BLaER1 (cell line): ENCODE data around the gene MYH6.
"Not testable (repeated sequence)": the region's sequence is repeated elsewhere in the genome, so short reads cannot be mapped to it uniquely, and the experiment has no call there.

ENCODE experiments used
- H3K27ac ChIP-seq: shearing (Covaris generic); formaldehyde crosslinking; 2 replicates; pipeline ENCODE4 v1.8.1; 2022
- H3K27me3 ChIP-seq: shearing (Covaris generic); formaldehyde crosslinking; 2 replicates; pipeline ENCODE4 v1.8.1; 2022
- H3K36me3 ChIP-seq: shearing (Covaris generic); formaldehyde crosslinking; 2 replicates; pipeline ENCODE4 v1.8.1; 2022
- H3K4me1 ChIP-seq: shearing (Covaris generic); formaldehyde crosslinking; 2 replicates; pipeline ENCODE4 v1.8.1; 2022
- H3K4me2 ChIP-seq: shearing (Covaris generic); formaldehyde crosslinking; 2 replicates; pipeline ENCODE4 v1.8.1; 2022
- H3K4me3 ChIP-seq: shearing (Covaris generic); formaldehyde crosslinking; 2 replicates; pipeline ENCODE4 v1.8.1; 2022
- H3K9ac ChIP-seq: shearing (Covaris generic); formaldehyde crosslinking; 2 replicates; pipeline ENCODE4 v1.8.1; 2022
- H3K9me3 ChIP-seq: shearing (Covaris generic); formaldehyde crosslinking; 2 replicates; pipeline ENCODE4 v1.8.1; 2022
- H4K20me1 ChIP-seq: shearing (Covaris generic); formaldehyde crosslinking; 2 replicates; pipeline ENCODE4 v1.8.1; 2022
- Cebpa-rat ChIP-seq: shearing (Covaris generic); IDR thresholded peaks from 2 replicates; pipeline ENCODE4 v1.8.1; 2022

MYH6 gene

GRCh38 chr14:23407516-23408306 is at the start of gene MYH6:
Gene MYH6 (minus strand): TSS chr14:23408273. CDS start chr14:23407223, 1,050 bp downstream.
- peaks cover 32% of the 10 kb centered on the region for H3K4me1 ChIP-seq
- no peaks in the 10 kb centered on the region for H3K36me3 ChIP-seq
- TF ChIP-seq Cebpa-rat = no peak
- peaks cover 57% of the 10 kb centered on the region for H3K27me3 ChIP-seq
- peak within 1 kb of the TSS; percentile 96 for H3K4me2 ChIP-seq
- H4K20me1 ChIP-seq = peaks cover 45% of the 10 kb centered on the region
- no peaks in the 10 kb centered on the region for H3K9me3 ChIP-seq
- H3K4me3 ChIP-seq = no peak within 1 kb of the TSS
- H3K9ac ChIP-seq = no peak within 1 kb of the TSS
- H3K27ac ChIP-seq = no peak within 1 kb of the TSS

- H3K27ac ChIP-seq, H3K4me3 ChIP-seq: not testable (repeated sequence)
Observed at GRCh38 chr14:23456883-23457586, 49.0 kb upstream of the MYH6 start.

GRCh38 chr14:23454445-23454856 is 46.4 kb upstream of the MYH6 start:
- Histone ChIP-seq H4K20me1 (no peaks in the 10 kb centered on the region), H3K9me3 (no peaks in the 10 kb centered on the region), H3K4me2 (no peak overlapping the region), H3K27me3 (no peaks in the 10 kb centered on the region), H3K27ac (no peak overlapping the region), H3K4me1 (no peaks in the 10 kb centered on the region), H3K36me3 (no peaks in the 10 kb centered on the region), H3K9ac (no peak overlapping the region), H3K4me3 (no peak overlapping the region)
- TF ChIP-seq Cebpa-rat = no peak

More at GRCh38 chr14:23456883-23457586, 49.0 kb upstream of the MYH6 start:
- not testable (repeated sequence) for H3K27me3 ChIP-seq, H3K4me2 ChIP-seq, H3K9me3 ChIP-seq, H4K20me1 ChIP-seq, H3K36me3 ChIP-seq, H3K4me1 ChIP-seq, H3K9ac ChIP-seq

- H3K4me3 ChIP-seq = no peak overlapping the region
- no peaks in the 10 kb centered on the region for H3K27me3 ChIP-seq
- no peaks in the 10 kb centered on the region for H3K4me1 ChIP-seq
- no peaks in the 10 kb centered on the region for H4K20me1 ChIP-seq
- H3K9ac ChIP-seq = no peak overlapping the region
- H3K36me3 ChIP-seq = no peaks in the 10 kb centered on the region
- no peak overlapping the region for H3K4me2 ChIP-seq
- no peak for TF ChIP-seq Cebpa-rat
- H3K9me3 ChIP-seq = no peaks in the 10 kb centered on the region
- no peak overlapping the region for H3K27ac ChIP-seq
Observed at GRCh38 chr14:23452237-23452636, 44.2 kb upstream of the MYH6 start.

GRCh38 chr14:23450379-23450778 is 42.3 kb upstream of the MYH6 start:
- no peaks in the 10 kb centered on the region for H3K36me3 ChIP-seq
- H3K4me2 ChIP-seq = no peak overlapping the region
- peaks cover 9% of the 10 kb centered on the region for H3K4me1 ChIP-seq
- H3K9ac ChIP-seq = no peak overlapping the region
- H4K20me1 ChIP-seq = no peaks in the 10 kb centered on the region
- H3K4me3 ChIP-seq = no peak overlapping the region
- no peak for TF ChIP-seq Cebpa-rat
- no peaks in the 10 kb centered on the region for H3K9me3 ChIP-seq
- H3K27ac ChIP-seq = no peak overlapping the region
- H3K27me3 ChIP-seq = no peaks in the 10 kb centered on the region

- H3K4me1 ChIP-seq = peaks cover 9% of the 10 kb centered on the region
- no peak overlapping the region for H3K4me3 ChIP-seq
- H3K9ac ChIP-seq = no peak overlapping the region
- no peak for TF ChIP-seq Cebpa-rat
- no peaks in the 10 kb centered on the region for H3K27me3 ChIP-seq
- H3K36me3 ChIP-seq = no peaks in the 10 kb centered on the region
- H3K9me3 ChIP-seq = no peaks in the 10 kb centered on the region
- H4K20me1 ChIP-seq = no peaks in the 10 kb centered on the region
- H3K27ac ChIP-seq = no peak overlapping the region
- H3K4me2 ChIP-seq = no peak overlapping the region
Observed at GRCh38 chr14:23449314-23449713, 41.2 kb upstream of the MYH6 start.

GRCh38 chr14:23447361-23448350 is 39.6 kb upstream of the MYH6 start:
- no peak overlapping the region for H3K4me2 ChIP-seq
- H3K9ac ChIP-seq = no peak overlapping the region
- no peaks in the 10 kb centered on the region for H3K27me3 ChIP-seq
- H3K9me3 ChIP-seq = no peaks in the 10 kb centered on the region
- H3K36me3 ChIP-seq = no peaks in the 10 kb centered on the region
- H4K20me1 ChIP-seq = no peaks in the 10 kb centered on the region
- no peak overlapping the region for H3K27ac ChIP-seq
- no peak overlapping the region for H3K4me3 ChIP-seq
- H3K4me1 ChIP-seq = peaks cover 9% of the 10 kb centered on the region
- TF ChIP-seq Cebpa-rat = no peak

- H3K27ac ChIP-seq = no peak overlapping the region
Observed at GRCh38 chr14:23446291-23446851, 38.3 kb upstream of the MYH6 start.

GRCh38 chr14:23445773-23446172 is 37.7 kb upstream of the MYH6 start:
- H3K27ac ChIP-seq = no peak overlapping the region
- no peaks in the 10 kb centered on the region for H3K36me3 ChIP-seq
- no peaks in the 10 kb centered on the region for H4K20me1 ChIP-seq
- no peaks in the 10 kb centered on the region for H3K27me3 ChIP-seq
- H3K9me3 ChIP-seq = no peaks in the 10 kb centered on the region
- peaks cover 9% of the 10 kb centered on the region for H3K4me1 ChIP-seq
- no peak overlapping the region for H3K4me3 ChIP-seq
- H3K9ac ChIP-seq = no peak overlapping the region
- 0 out of 2 replicates have a peak overlapping the region, but pooled peaks have one; percentile 7 for H3K4me2 ChIP-seq
- TF ChIP-seq Cebpa-rat = no peak

More at GRCh38 chr14:23446291-23446851, 38.3 kb upstream of the MYH6 start:
- no peaks in the 10 kb centered on the region for H3K36me3 ChIP-seq
- no peak overlapping the region for H3K4me3 ChIP-seq
- no peak overlapping the region for H3K9ac ChIP-seq
- no peaks in the 10 kb centered on the region for H4K20me1 ChIP-seq
- peaks cover 9% of the 10 kb centered on the region for H3K4me1 ChIP-seq
- H3K9me3 ChIP-seq = no peaks in the 10 kb centered on the region
- H3K4me2 ChIP-seq = 0 out of 2 replicates have a peak overlapping the region, but pooled peaks have one; percentile 7
- H3K27me3 ChIP-seq = no peaks in the 10 kb centered on the region
- TF ChIP-seq Cebpa-rat = no peak
